ENCODE measurements around the gene LRRC8E. TPM values are rescaled to one million over a fixed set of nuclear protein-coding genes. Genes with fewer than 3 reads are reported as not detected.

LRRC8E gene
- total and polyA plus RNA-seq, 7 donors, result 0.23 to 1.2 (median 1.2) TPM; not detected in 4

- intact Hi-C loops (cut with DNase I), result loop anchor here (1.0 kb wide), 2 partner anchors 58 to 309 kb away; no protein-coding TSS in a partner anchor
- H3K4me3 ChIP-seq, result peak overlapping the region; percentile 32 to 87 (median 72)
- TF ChIP-seq POLR2A (IDR thresholded peaks at IDR 0.05) (no peak), CTCF (IDR thresholded peaks at IDR 0.05) (peak; percentile 85 to 96 (median 85))
- H3K9me3 ChIP-seq, result no peaks in the 10 kb centered on the region
- H3K27ac ChIP-seq, result peak overlapping the region; percentile 94 to 99 (median 96)
- H3K36me3 ChIP-seq, result peaks cover 0 to 20% (median 13%) of the 10 kb centered on the region in 4 donors
- peak; percentile 92 for DNase-seq
- 24 to 27% methylated on average over 18 of the region's 18 CpGs for WGBS, 2 donors
- peaks cover 3 to 49% (median 37%) of the 10 kb centered on the region in 4 donors for H3K4me1 ChIP-seq
- no peaks in the 10 kb centered on the region for H3K27me3 ChIP-seq
Observed at GRCh38 chr19:7944177-7944761, 56.0 kb downstream of the LRRC8E start.

GRCh38 chr19:7947939-7948338, 59.6 kb downstream of the LRRC8E start:
- 92 to 93% methylated on average over 4 of the region's 4 CpGs for WGBS, 2 donors
- intact Hi-C loops (cut with DNase I), result no loop called here

More at GRCh38 chr19:7947939-7948338, 59.6 kb downstream of the LRRC8E start:
- no peak for DNase-seq
- Histone ChIP-seq H3K4me3 (no peak overlapping the region), H3K4me1 (peaks cover 3 to 16% (median 10%) of the 10 kb centered on the region in 4 donors), H3K36me3 (no peaks in the 10 kb centered on the region), H3K9me3 (no peaks in the 10 kb centered on the region), H3K27me3 (no peaks in the 10 kb centered on the region), H3K27ac (no peak overlapping the region)
- TF ChIP-seq POLR2A (IDR thresholded peaks at IDR 0.05) (no peak), EP300 (IDR thresholded peaks at IDR 0.05) (no peak), POLR2AphosphoS5 (IDR thresholded peaks at IDR 0.05) (no peak), CTCF (IDR thresholded peaks at IDR 0.05) (no peak)

Other genes starting within 250 kb of the LRRC8E start
- gene RETN, start 219.5 kb upstream of the LRRC8E start, total RNA-seq, result not detected
- 10 to 100 TPM in 1 of 3 donors, 1 to 10 TPM in 2; 3.6 to 38.1 (median 8.6) TPM for gene RETN, start 219.5 kb upstream of the LRRC8E start, polyA plus RNA-seq
- gene MCEMP1, start 211.4 kb upstream of the LRRC8E start, total RNA-seq, result under 1 TPM in 3 of 4 donors, not detected in 1; 0.36 to 0.49 (median 0.41) TPM
- 1 to 10 TPM in 2 of 3 donors, under 1 TPM in 1; 0.51 to 2.8 (median 1.8) TPM for gene MCEMP1, start 211.4 kb upstream of the LRRC8E start, polyA plus RNA-seq
- gene TRAPPC5, start 207.7 kb upstream of the LRRC8E start, total RNA-seq, result 10 to 100 TPM; 32.8 to 89.6 (median 50.5) TPM
- 10 to 100 TPM; 55.3 to 75.5 (median 55.9) TPM for gene TRAPPC5, start 207.7 kb upstream of the LRRC8E start, polyA plus RNA-seq
- gene FCER2, start 186.4 kb upstream of the LRRC8E start, total RNA-seq, result 1 to 10 TPM in 1 of 4 donors, under 1 TPM in 3; 0.27 to 2.5 (median 0.61) TPM
- 10 to 100 TPM in 1 of 3 donors, under 1 TPM in 1, not detected in 1; 0.46 to 14.7 TPM for gene FCER2, start 186.4 kb upstream of the LRRC8E start, polyA plus RNA-seq
- gene CLEC4G, start 156.4 kb upstream of the LRRC8E start, total RNA-seq, result 1 to 10 TPM; 1.4 to 3.6 (median 3.1) TPM
- gene CLEC4G, start 156.4 kb upstream of the LRRC8E start, polyA plus RNA-seq, result under 1 TPM in 2 of 3 donors, not detected in 1; 0.45 to 0.46 TPM
- 1 to 10 TPM; 1.4 to 6.4 (median 5.6) TPM for gene CD209, start 141.0 kb upstream of the LRRC8E start, total RNA-seq
- gene CD209, start 141.0 kb upstream of the LRRC8E start, polyA plus RNA-seq, result 10 to 100 TPM in 1 of 3 donors, 1 to 10 TPM in 2; 2.9 to 12.3 (median 3.6) TPM
- gene CLEC4M, start 125.3 kb upstream of the LRRC8E start, total RNA-seq, result 1 to 10 TPM in 1 of 4 donors, not detected in 3; 1.4 TPM
- under 1 TPM in 2 of 3 donors, not detected in 1; under 0.01 to 0.82 TPM for gene CLEC4M, start 125.3 kb upstream of the LRRC8E start, polyA plus RNA-seq
- 10 to 100 TPM in 3 of 4 donors, 1 to 10 TPM in 1; 8.4 to 18.6 (median 12.5) TPM for gene EVI5L, start 58.3 kb upstream of the LRRC8E start, total RNA-seq
- 10 to 100 TPM in 1 of 3 donors, 1 to 10 TPM in 2; 5.3 to 11.4 (median 6.0) TPM for gene EVI5L, start 58.3 kb upstream of the LRRC8E start, polyA plus RNA-seq
- gene PRR36, start 14.1 kb upstream of the LRRC8E start, total RNA-seq, result not detected
- under 1 TPM in 2 of 3 donors, not detected in 1; under 0.01 to 0.23 TPM for gene PRR36, start 14.1 kb upstream of the LRRC8E start, polyA plus RNA-seq
- 10 to 100 TPM; 12.5 to 20.2 (median 17.4) TPM for gene MAP2K7, start 15.4 kb downstream of the LRRC8E start, total RNA-seq
- 10 to 100 TPM; 15.6 to 27.8 (median 15.7) TPM for gene MAP2K7, start 15.4 kb downstream of the LRRC8E start, polyA plus RNA-seq
- 1 to 10 TPM in 1 of 4 donors, not detected in 3; 1.8 TPM for gene TGFBR3L, start 26.3 kb downstream of the LRRC8E start, total RNA-seq
- not detected for gene TGFBR3L, start 26.3 kb downstream of the LRRC8E start, polyA plus RNA-seq
- gene SNAPC2, start 31.8 kb downstream of the LRRC8E start, total RNA-seq, result 10 to 100 TPM; 20.3 to 31.2 (median 27.8) TPM
- 10 to 100 TPM; 11.6 to 19.5 (median 16.8) TPM for gene SNAPC2, start 31.8 kb downstream of the LRRC8E start, polyA plus RNA-seq
- 10 to 100 TPM; 25.3 to 92.2 (median 38.8) TPM for gene CTXN1, start 37.6 kb downstream of the LRRC8E start, total RNA-seq
- 1 to 10 TPM in 1 of 3 donors, under 1 TPM in 2; 0.60 to 2.2 (median 0.92) TPM for gene CTXN1, start 37.6 kb downstream of the LRRC8E start, polyA plus RNA-seq
- gene TIMM44, start 55.2 kb downstream of the LRRC8E start, total RNA-seq, result 10 to 100 TPM; 51.7 to 80.1 (median 78.6) TPM
- gene TIMM44, start 55.2 kb downstream of the LRRC8E start, polyA plus RNA-seq, result 10 to 100 TPM; 33.0 to 72.4 (median 38.8) TPM
- gene ELAVL1, start 117.1 kb downstream of the LRRC8E start, total RNA-seq, result 10 to 100 TPM; 15.8 to 20.3 (median 17.1) TPM
- 10 to 100 TPM; 21.6 to 31.0 (median 22.4) TPM for gene ELAVL1, start 117.1 kb downstream of the LRRC8E start, polyA plus RNA-seq
- gene CCL25, start 164.2 kb downstream of the LRRC8E start, total RNA-seq, result not detected
- under 1 TPM in 1 of 3 donors, not detected in 2; 0.17 TPM for gene CCL25, start 164.2 kb downstream of the LRRC8E start, polyA plus RNA-seq

All from sigmoid colon (tissue), 7 donors.